ENCODE results near the gene NCK1.

GRCh38 chr3:136913168-136913567 lies 51.2 kb downstream of the NCK1 start:
- TF ChIP-seq, protein P1, sequence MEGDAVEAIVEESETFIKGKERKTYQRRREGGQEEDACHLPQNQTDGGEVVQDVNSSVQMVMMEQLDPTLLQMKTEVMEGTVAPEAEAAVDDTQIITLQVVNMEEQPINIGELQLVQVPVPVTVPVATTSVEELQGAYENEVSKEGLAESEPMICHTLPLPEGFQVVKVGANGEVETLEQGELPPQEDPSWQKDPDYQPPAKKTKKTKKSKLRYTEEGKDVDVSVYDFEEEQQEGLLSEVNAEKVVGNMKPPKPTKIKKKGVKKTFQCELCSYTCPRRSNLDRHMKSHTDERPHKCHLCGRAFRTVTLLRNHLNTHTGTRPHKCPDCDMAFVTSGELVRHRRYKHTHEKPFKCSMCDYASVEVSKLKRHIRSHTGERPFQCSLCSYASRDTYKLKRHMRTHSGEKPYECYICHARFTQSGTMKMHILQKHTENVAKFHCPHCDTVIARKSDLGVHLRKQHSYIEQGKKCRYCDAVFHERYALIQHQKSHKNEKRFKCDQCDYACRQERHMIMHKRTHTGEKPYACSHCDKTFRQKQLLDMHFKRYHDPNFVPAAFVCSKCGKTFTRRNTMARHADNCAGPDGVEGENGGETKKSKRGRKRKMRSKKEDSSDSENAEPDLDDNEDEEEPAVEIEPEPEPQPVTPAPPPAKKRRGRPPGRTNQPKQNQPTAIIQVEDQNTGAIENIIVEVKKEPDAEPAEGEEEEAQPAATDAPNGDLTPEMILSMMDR (IDR thresholded peaks at IDR 0.05; ENCODE audit: low read length) = no peak
- no peak for TF ChIP-seq EZH2 (IDR thresholded peaks at IDR 0.05; ENCODE audit: borderline replicate concordance, low read length)
